Aorta (tissue), 5 donors: ENCODE results near the gene AHNAK2. TPM values are rescaled to one million over a fixed set of nuclear protein-coding genes. Genes with fewer than 3 reads are reported as not detected.
"Not testable (repeated sequence)": the region's sequence is repeated elsewhere in the genome, so short reads cannot be mapped to it uniquely, and the experiment has no call there.

ENCODE experiments used
- ATAC-seq: fragments of 200-7000 bp; cut with Tn5 transposase; one replicate; pipeline ENCODE4 v1.9.1; 2022; ENCODE audit warnings: moderate library complexity; ENCODE audit not compliant: low FRiP score
- DNase-seq, 2 donors: peaks; one replicate each; pipeline ENCODE4 v3.0.0-alpha.2; 2020
- H3K27ac ChIP-seq, 2 donors: one replicate each; pipeline ENCODE4 v1.5.1; 2013; ENCODE audit warnings: low read length in 2 of 2, mild to moderate bottlenecking in 2 of 2, moderate library complexity in 2 of 2, control low read depth in 1 of 2, inconsistent platforms in 1 of 2, low read depth in 1 of 2
- H3K27me3 ChIP-seq, 2 donors: one replicate each; pipeline ENCODE4 v1.6.1; 2013; ENCODE audit warnings: control low read depth in 1 of 2, low read length in 1 of 2, mild to moderate bottlenecking in 1 of 2, moderate library complexity in 1 of 2; ENCODE audit not compliant: insufficient read depth in 2 of 2, control insufficient read depth in 1 of 2
- H3K36me3 ChIP-seq, 2 donors: one replicate each; pipeline ENCODE4 v1.6.1; 2013; ENCODE audit warnings: control low read depth in 1 of 2, low read length in 1 of 2, mild to moderate bottlenecking in 1 of 2; ENCODE audit not compliant: insufficient read depth in 2 of 2, control insufficient read depth in 1 of 2
- H3K4me1 ChIP-seq, 2 donors: one replicate each; pipeline ENCODE4 v1.6.1; 2013; ENCODE audit warnings: low read length in 2 of 2, control low read depth in 1 of 2, mild to moderate bottlenecking in 1 of 2, moderate library complexity in 1 of 2; ENCODE audit not compliant: insufficient read depth in 2 of 2, control insufficient read depth in 1 of 2
- H3K4me3 ChIP-seq, 2 donors: one replicate each; pipeline ENCODE4 v1.5.1; 2013; ENCODE audit warnings: low read length in 2 of 2, control low read depth in 1 of 2, mild to moderate bottlenecking in 1 of 2
- H3K9me3 ChIP-seq: one replicate; pipeline ENCODE4 v1.6.1; 2013; ENCODE audit warnings: mild to moderate bottlenecking, low read length; ENCODE audit not compliant: control insufficient read depth
- WGBS, 2 donors: extraction: QIAGEN DNeasy Blood & Tissue Kit; methylation state at CpG; one replicate each; pipeline ENCODE4 v1.1.7; 2013; 5-methylcytosine and 5-hydroxymethylcytosine counted together
- intact Hi-C, 2 donors: fragments of 100-400 bp; cut with DNase I; formaldehyde crosslinking; loops; one replicate each; pipeline versions ENCODE4 v1.14.2 to v1.15.0; 2022
- polyA plus RNA-seq, 2 donors: library from polyadenylated mRNA; stranded (reverse); fragments of 200-250 nt; gene quantifications; one replicate each; pipeline ENCODE4 v1.2.3, GENCODE V29; 2013
- total RNA-seq, 2 donors: library from RNA; stranded (reverse); fragmentation: NEBNext Ultra II Directional; extraction: Animal tissue kit (Norgen Biotek cat#: 25700); gene quantifications; one replicate each; pipeline ENCODE4 v1.2.1, GENCODE V29; 2021
- donor health status: healthy with polysubstance abuse.
- donor health status: Bipolar disorder and iron deficiency.
- donor health status: DM: no; HTN: no; CAD: no.
- donor health status: DM: no; HTN: no; CAD: no.
- donor health status: DM: yes; HTN: yes; CAD: no.

The AHNAK2 gene
- total and polyA plus RNA-seq, 4 donors, result 4.6 to 61.3 (median 18.0) TPM

DNA sequence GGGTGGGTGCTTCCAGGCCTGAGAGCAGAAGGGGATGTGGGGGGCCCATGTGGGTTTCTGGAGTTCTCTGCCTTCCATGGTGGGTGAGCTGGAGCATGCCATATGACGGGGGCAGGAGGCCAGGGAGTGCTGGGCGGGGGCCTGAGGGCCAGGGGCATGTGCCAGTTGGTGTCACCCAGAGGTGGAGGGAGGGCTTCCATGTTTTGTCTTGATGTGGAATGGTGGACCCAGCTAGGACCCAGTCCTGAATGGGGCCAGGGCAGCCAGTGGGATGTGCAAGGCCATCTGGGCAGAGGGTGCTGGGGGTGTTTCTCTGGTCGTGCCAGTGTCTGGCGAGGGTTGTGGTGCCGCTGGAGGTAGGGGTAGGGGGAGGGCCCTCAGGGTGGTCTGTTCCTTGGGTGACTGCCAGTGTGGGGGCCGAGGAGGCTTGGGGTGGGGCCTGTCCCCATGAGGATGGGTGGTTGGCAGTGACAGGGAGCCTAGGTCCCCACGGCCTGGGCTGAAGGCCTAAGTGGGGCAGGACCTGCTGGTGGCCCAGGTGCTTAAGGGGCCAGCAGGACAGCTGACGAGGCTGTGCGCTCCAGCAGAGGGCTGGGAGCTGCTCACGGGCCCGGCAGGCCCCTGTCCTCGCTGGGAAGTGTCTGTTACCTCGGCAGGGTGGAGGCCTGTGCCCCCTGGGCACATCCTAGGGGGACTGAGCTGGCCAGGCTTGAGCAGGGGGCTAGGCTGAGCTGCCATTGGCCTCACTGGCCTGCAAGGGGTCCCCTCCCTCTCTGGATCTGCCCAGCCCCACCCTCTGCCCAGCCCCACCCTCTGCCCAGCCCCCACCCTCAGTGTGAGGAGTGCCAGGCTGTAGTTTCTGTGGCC lies 86.3 kb downstream of the AHNAK2 start:
- Histone ChIP-seq H3K36me3 (peaks cover 0 to 1% of the 10 kb centered on the region in 2 donors), H3K27ac (no peak overlapping the region), H3K27me3 (no peaks in the 10 kb centered on the region), H3K9me3 (no peaks in the 10 kb centered on the region), H3K4me3 (no peak overlapping the region), H3K4me1 (no peaks in the 10 kb centered on the region)
- 74 to 77% methylated on average over 13 of the region's 13 CpGs for WGBS, 2 donors
- ATAC-seq (no peak), DNase-seq (peak; percentile 41 to 68)
- intact Hi-C loops, result no loop called here

GRCh38 chr14:104891121-104891551 lies 87.0 kb downstream of the AHNAK2 start:
- no peak for DNase-seq
- intact Hi-C loops, result no loop called here

GRCh38 chr14:104890292-104890691 lies 87.9 kb downstream of the AHNAK2 start:
- H3K4me3 ChIP-seq, H3K27me3 ChIP-seq, DNase-seq, H3K4me1 ChIP-seq, intact Hi-C loops, H3K27ac ChIP-seq, H3K9me3 ChIP-seq, ATAC-seq, H3K36me3 ChIP-seq: not testable (repeated sequence)

More at GRCh38 chr14:104891121-104891551, 87.0 kb downstream of the AHNAK2 start:
- H3K36me3 ChIP-seq, result peaks cover 0 to 2% of the 10 kb centered on the region in 2 donors
- no peaks in the 10 kb centered on the region for H3K9me3 ChIP-seq
- no peak overlapping the region for H3K27ac ChIP-seq
- H3K4me3 ChIP-seq, result no peak overlapping the region
- 94 to 97% methylated on average over 4 of the region's 4 CpGs for WGBS, 2 donors
- H3K4me1 ChIP-seq, result no peaks in the 10 kb centered on the region
- ATAC-seq, result no peak
- no peaks in the 10 kb centered on the region for H3K27me3 ChIP-seq

- Histone ChIP-seq H3K36me3 (peaks cover 0 to 7% of the 10 kb centered on the region in 2 donors), H3K4me1 (no peaks in the 10 kb centered on the region), H3K27me3 (no peaks in the 10 kb centered on the region), H3K4me3 (no peak overlapping the region), H3K9me3 (no peaks in the 10 kb centered on the region), H3K27ac (no peak overlapping the region)
- DNase-seq (peak; percentile 38 to 67), ATAC-seq (no peak)
- intact Hi-C loops, result no loop called here
- WGBS, 2 donors, result 93 to 94% methylated on average over 23 of the region's 23 CpGs
These were observed 88.8 kb downstream of the AHNAK2 start for GRCh38 chr14:104889375-104889757.

- intact Hi-C loops, result no loop called here
These were observed 89.4 kb downstream of the AHNAK2 start for GRCh38 chr14:104888489-104889374.

DNA sequence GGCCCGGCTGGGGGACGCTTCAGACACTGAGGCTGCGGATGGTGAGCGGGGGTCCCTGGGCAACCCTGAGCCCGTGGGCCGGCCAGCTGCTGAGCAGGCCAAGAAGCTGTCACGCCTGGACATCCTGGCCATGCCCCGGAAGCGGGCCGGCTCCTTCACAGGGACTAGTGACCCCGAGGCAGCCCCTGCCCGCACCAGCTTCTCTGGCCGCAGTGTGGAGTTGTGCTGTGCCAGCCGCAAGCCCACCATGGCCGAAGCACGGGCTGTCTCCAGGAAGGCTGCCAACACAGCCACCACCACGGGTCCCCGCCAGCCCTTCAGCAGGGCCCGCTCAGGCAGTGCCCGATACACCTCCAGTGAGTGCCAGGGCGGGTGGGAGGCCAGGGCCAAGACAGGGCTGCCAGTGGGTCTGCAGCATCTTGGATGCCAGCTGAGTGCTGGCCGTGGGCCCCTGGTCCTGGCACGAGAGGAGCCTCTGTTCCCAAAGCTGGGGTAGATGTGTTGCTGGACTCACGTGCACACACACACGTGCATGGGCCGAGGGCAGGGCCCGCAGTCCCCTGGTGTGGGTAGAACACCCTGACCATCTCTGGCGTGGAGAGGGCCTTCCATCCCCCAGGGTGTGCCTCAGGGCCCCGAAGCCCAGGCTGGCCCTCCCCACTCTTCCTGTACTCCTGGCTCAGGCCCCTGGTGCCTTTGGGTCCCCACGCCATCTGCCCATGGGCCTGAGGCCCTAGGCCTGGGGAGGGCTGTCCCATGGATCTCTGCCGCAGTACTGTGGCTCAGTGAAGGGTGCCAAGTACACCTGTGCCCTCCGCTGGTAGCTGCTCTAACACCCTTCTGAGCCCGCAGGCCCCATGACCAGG lies 90.3 kb downstream of the AHNAK2 start:
- no peak overlapping the region for H3K4me3 ChIP-seq
- DNase-seq (peak; percentile 41 to 73), ATAC-seq (no peak)
- H3K27ac ChIP-seq, result no peak overlapping the region
- H3K4me1 ChIP-seq, result no peaks in the 10 kb centered on the region
- H3K27me3 ChIP-seq, result no peaks in the 10 kb centered on the region
- no peaks in the 10 kb centered on the region for H3K9me3 ChIP-seq
- 82 to 83% methylated on average over 33 of the region's 33 CpGs for WGBS, 2 donors
- intact Hi-C loops, result no loop called here
- peaks cover 0 to 9% of the 10 kb centered on the region in 2 donors for H3K36me3 ChIP-seq

More at GRCh38 chr14:104888489-104889374, 89.4 kb downstream of the AHNAK2 start:
- Histone ChIP-seq H3K9me3 (no peaks in the 10 kb centered on the region), H3K4me1 (no peaks in the 10 kb centered on the region), H3K36me3 (peaks cover 0 to 7% of the 10 kb centered on the region in 2 donors), H3K4me3 (no peak overlapping the region), H3K27ac (no peak overlapping the region), H3K27me3 (no peaks in the 10 kb centered on the region)
- WGBS, 2 donors, result 94 to 96% methylated on average over 26 of the region's 26 CpGs
- no peak for ATAC-seq
- DNase-seq, result peak; percentile 33 to 66
